ENCODE results near the gene PSAP.
A peak's percentile ranks its signal among the peaks of the same experiment; 100 is the strongest.
"Not testable (repeated sequence)": the region's sequence is repeated elsewhere in the genome, so short reads cannot be mapped to it uniquely, and the experiment has no call there.

The PSAP gene

DNA sequence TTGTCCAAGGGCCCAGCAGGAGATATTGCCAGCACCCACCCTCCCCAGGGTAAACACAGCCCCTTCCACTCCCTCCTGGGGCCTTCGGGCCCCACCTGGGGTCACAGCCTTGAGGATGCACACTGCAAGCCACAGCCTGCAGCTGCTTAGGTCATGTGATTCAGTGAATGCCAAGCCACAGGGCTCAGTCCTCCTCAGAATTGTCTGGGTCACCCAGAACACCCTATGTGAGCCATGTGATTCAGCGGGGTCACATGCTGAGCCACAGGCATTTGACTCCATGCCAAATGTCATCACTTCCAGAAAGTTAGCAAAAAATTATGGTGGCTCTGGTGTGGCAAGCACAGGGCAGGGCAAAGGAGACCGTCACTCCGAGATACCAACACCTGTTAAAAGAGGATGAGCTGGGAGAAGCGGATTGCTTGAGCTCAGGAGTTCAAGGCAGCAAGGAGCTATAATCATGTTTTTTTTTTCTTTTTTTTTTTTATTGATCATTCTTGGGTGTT, 17.2 kb upstream of the PSAP start:
- no peak overlapping the region for H3K4me2 ChIP-seq (ENCODE audit: low read length)
- H3K9ac ChIP-seq (ENCODE audit: low read depth, low read length) = no peak overlapping the region
- H3K9me3 ChIP-seq (replicated peaks; ENCODE audit: low read length) = no peaks in the 10 kb centered on the region
- peaks cover 23% of the 10 kb centered on the region for H3K4me1 ChIP-seq (ENCODE audit: control insufficient read depth, insufficient read depth, low read length)
- H3K36me3 ChIP-seq (ENCODE audit: insufficient read depth, low read length) = no peaks in the 10 kb centered on the region
- no peak overlapping the region for H3K4me3 ChIP-seq (ENCODE audit: low read length)
- H3K27me3 ChIP-seq (ENCODE audit: control insufficient read depth, insufficient read depth, low read length) = no peaks in the 10 kb centered on the region

DNA sequence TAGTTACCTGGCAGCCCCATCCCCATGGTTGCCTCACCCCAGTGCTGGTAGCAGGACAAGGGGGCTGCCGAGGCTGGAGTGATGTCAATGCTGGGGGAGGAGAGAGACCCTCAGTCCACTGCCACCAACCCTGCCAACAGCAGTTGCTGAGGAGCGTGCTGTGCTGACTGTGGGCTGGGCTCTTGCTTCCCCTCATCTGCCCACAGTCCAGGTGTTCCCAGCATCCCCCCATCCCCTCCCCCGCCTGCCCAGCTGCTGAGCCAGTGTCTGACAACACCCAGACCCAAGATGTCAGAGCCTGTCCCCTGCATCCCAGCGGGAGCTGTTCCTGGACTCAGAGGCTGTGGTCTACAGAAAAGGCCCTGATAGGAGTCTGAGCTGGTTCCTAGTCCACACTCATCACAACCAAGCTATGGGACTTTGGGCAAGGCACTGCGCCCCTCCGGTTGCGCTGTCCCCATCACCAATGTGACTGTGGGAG, 14.6 kb upstream of the PSAP start:
- Histone ChIP-seq H3K4me1 (ENCODE audit: control insufficient read depth, insufficient read depth, low read length) (peaks cover 27% of the 10 kb centered on the region), H3K4me3 (ENCODE audit: low read length) (no peak overlapping the region), H3K9ac (ENCODE audit: low read depth, low read length) (no peak overlapping the region), H3K4me2 (ENCODE audit: low read length) (no peak overlapping the region), H3K9me3 (replicated peaks; ENCODE audit: low read length) (no peaks in the 10 kb centered on the region), H3K36me3 (ENCODE audit: insufficient read depth, low read length) (no peaks in the 10 kb centered on the region), H3K27me3 (ENCODE audit: control insufficient read depth, insufficient read depth, low read length) (no peaks in the 10 kb centered on the region)

DNA sequence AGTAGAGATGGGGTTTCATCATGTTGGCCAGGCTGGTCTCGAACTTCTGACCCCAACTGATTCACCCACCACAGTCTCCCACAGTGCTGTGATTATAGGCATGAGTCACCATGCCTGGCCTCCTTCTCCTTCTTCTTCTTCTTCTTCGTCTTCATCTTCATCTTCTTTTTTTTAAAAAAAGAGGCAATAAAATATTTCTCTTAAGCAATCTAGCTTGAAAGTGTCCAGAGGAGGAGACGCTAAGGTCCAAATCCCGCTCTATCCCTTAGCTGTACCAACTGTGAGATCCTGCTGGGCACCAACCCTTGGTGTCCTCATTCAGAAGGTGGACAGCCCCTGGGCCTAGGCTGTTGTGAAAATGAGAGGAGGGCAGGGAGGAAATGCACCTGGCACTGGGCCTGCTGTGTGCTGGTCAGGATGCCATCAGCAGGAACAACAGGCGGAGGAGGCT, 13.9 kb upstream of the PSAP start:
- Histone ChIP-seq H3K4me1 (ENCODE audit: control insufficient read depth, insufficient read depth, low read length) (peaks cover 32% of the 10 kb centered on the region), H3K4me3 (ENCODE audit: low read length) (no peak overlapping the region), H3K9ac (ENCODE audit: low read depth, low read length) (no peak overlapping the region), H3K36me3 (ENCODE audit: insufficient read depth, low read length) (no peaks in the 10 kb centered on the region), H3K27me3 (ENCODE audit: control insufficient read depth, insufficient read depth, low read length) (no peaks in the 10 kb centered on the region), H3K9me3 (replicated peaks; ENCODE audit: low read length) (no peaks in the 10 kb centered on the region), H3K4me2 (ENCODE audit: low read length) (no peak overlapping the region)

DNA sequence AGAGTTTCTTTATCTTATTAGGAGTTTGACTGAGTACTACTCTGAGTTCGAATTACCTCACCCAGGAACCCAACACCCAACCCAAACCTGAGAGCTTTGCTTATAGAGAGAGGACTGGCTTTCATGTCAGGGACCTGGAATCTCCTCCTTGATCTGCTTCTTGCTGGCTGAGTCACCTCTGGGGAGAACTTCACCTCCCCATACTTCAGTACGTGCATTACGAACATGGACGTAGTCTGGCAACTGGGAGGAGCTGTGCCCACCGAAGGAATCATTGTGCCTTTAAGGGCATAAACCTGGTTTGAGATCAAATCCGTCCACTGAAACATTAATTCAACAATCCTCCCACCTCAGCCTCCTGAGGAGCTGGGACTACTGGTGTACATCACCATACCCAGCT, 12.2 kb upstream of the PSAP start:
- Histone ChIP-seq H3K4me3 (ENCODE audit: low read length) (no peak overlapping the region), H3K4me1 (ENCODE audit: control insufficient read depth, insufficient read depth, low read length) (peaks cover 33% of the 10 kb centered on the region), H3K9ac (ENCODE audit: low read depth, low read length) (no peak overlapping the region), H3K4me2 (ENCODE audit: low read length) (no peak overlapping the region), H3K9me3 (replicated peaks; ENCODE audit: low read length) (no peaks in the 10 kb centered on the region), H3K36me3 (ENCODE audit: insufficient read depth, low read length) (no peaks in the 10 kb centered on the region), H3K27me3 (ENCODE audit: control insufficient read depth, insufficient read depth, low read length) (no peaks in the 10 kb centered on the region)

DNA sequence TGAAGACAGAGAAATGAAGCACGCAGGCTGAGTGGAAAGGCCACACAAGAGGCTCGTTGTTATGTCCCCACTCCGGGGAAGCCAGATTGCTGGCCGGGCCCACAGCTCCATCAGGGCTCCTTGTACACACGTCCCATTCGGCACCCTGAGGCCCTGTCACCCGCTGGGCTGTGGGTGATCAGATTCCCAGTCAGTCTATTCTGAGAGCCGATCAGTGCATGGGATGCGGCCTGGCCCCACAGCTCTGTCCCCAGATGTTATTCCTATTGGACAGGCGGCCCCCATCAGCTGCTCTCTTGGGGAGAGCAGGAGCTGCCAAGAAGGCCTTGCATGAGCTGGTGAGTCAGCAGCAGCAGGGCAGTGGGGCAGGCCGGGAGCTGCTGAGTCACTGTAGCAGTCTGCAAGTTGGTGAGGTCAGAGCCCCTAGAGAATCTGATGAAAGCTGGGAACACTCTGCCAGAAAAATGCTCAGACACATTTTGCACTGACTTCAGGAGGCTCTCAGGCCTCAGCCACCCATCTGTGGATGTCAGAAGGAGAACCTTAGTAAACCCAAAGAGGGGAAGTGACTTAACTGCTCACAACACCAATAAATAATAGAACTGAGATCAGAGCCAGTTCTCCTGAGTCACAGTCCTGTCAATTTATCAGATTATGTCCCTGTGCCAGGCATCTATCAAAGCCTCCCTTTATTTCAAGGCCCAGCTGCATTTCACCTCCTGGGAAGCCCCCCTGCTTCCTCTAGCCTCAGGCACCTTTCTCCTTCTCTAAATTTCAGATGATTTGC, 9.4 kb upstream of the PSAP start:
- H3K9me3 ChIP-seq (replicated peaks; ENCODE audit: low read length) = no peaks in the 10 kb centered on the region
- H3K9ac ChIP-seq (ENCODE audit: low read depth, low read length) = peak overlapping the region; percentile 73
- H3K4me1 ChIP-seq (ENCODE audit: control insufficient read depth, insufficient read depth, low read length) = peaks cover 23% of the 10 kb centered on the region
- H3K4me2 ChIP-seq (ENCODE audit: low read length) = peak overlapping the region; percentile 58
- no peaks in the 10 kb centered on the region for H3K36me3 ChIP-seq (ENCODE audit: insufficient read depth, low read length)
- no peaks in the 10 kb centered on the region for H3K27me3 ChIP-seq (ENCODE audit: control insufficient read depth, insufficient read depth, low read length)
- peak overlapping the region; percentile 1 for H3K4me3 ChIP-seq (ENCODE audit: low read length)

DNA sequence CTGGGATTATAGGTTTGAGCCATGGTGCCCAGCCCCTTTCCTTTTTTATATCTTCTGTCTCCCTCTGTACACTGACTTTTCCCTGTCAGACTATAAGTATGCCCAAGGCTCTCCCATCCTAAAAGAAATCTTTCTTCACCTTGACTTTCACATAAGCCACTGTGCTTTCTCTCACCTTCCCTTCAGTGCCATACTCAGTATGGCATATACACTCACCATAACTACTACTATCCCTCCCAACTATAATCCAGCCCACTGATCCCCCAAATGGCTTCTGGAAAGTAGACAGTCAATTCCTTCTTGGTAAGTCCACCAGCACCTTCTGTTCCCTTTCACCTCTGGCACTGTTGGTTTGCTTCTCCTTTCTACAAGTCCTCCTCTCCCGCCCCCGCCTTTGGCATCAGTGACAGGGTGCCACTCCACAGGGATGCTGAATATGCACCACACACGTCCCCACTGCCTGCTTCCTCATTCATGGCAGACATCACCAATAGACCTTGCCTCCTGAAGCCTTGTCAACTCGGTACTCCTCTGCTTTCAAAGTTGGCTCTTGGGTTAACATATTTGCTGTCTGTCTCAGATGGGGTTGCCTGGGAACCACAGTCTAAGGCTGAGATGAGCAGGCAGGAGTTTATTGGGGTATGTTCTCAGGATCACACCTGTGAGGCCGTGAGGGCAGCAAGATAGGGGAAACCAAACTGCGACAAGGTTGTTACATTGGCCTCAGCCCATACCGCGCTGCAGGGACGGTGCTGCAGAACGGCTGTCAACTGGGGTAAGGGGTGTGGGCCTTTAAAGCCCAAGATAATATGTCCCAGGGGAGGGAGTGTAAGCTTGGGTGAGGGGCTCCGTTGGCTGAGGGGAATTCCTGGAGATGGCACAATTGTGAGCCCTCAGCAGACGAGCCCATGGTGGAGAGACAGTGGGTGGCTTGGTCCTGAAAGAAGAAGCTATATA, 7.2 kb upstream of the PSAP start:
- H3K36me3 ChIP-seq (ENCODE audit: insufficient read depth, low read length) = no peaks in the 10 kb centered on the region
- no peaks in the 10 kb centered on the region for H3K27me3 ChIP-seq (ENCODE audit: control insufficient read depth, insufficient read depth, low read length)
- no peak overlapping the region for H3K9ac ChIP-seq (ENCODE audit: low read depth, low read length)
- peaks cover 19% of the 10 kb centered on the region for H3K4me1 ChIP-seq (ENCODE audit: control insufficient read depth, insufficient read depth, low read length)
- H3K4me3 ChIP-seq (ENCODE audit: low read length) = no peak overlapping the region
- no peaks in the 10 kb centered on the region for H3K9me3 ChIP-seq (replicated peaks; ENCODE audit: low read length)
- H3K4me2 ChIP-seq (ENCODE audit: low read length) = no peak overlapping the region

DNA sequence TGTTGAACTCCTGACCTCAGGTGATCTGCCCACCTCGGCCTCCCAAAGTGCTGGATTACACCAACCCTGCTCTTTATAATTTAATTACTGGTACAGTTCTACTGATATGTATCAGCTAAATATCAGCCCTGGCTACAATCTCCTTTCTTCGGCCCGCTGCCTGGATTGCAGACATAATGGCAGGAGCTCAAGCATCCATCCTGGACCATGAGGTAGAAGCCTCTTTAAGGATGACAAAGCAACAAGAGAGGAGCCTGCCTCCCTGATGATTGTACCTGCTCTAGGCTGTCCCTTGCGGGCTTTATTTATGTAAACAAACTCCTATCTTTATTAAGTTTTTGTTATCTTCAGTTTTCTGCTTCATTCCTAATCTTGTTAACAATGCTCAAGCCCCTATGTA, 5.6 kb upstream of the PSAP start:
- H3K36me3 ChIP-seq (ENCODE audit: insufficient read depth, low read length) = no peaks in the 10 kb centered on the region
- no peak overlapping the region for H3K4me3 ChIP-seq (ENCODE audit: low read length)
- H3K9ac ChIP-seq (ENCODE audit: low read depth, low read length) = no peak overlapping the region
- H3K4me2 ChIP-seq (ENCODE audit: low read length) = no peak overlapping the region
- peaks cover 20% of the 10 kb centered on the region for H3K4me1 ChIP-seq (ENCODE audit: control insufficient read depth, insufficient read depth, low read length)
- H3K9me3 ChIP-seq (replicated peaks; ENCODE audit: low read length) = no peaks in the 10 kb centered on the region
- H3K27me3 ChIP-seq (ENCODE audit: control insufficient read depth, insufficient read depth, low read length) = no peaks in the 10 kb centered on the region

DNA sequence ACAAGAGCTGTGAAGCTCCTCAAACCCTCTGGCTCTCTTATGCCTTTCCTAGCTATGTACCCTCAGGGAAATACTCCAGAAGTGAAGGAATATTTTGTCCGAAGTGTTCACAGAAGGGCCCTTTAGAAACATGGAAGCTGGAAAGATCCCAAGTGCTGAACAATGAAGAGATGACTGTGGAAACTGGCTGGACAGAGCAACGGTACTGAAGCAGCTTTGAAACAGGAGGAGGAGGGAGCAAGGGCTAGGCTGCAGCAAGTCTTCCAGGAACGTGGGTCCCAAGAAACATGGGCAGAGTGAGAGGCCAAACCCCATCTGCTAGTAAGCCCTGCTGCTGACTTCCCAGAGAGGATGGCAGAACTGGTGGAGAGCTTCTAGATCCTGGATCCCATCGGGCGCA, 3.0 kb upstream of the PSAP start:
- no peak overlapping the region for H3K9ac ChIP-seq (ENCODE audit: low read depth, low read length)
- H3K4me2 ChIP-seq (ENCODE audit: low read length) = no peak overlapping the region
- peaks cover 14% of the 10 kb centered on the region for H3K4me1 ChIP-seq (ENCODE audit: control insufficient read depth, insufficient read depth, low read length)
- no peaks in the 10 kb centered on the region for H3K36me3 ChIP-seq (ENCODE audit: insufficient read depth, low read length)
- no peaks in the 10 kb centered on the region for H3K9me3 ChIP-seq (replicated peaks; ENCODE audit: low read length)
- H3K4me3 ChIP-seq (ENCODE audit: low read length) = no peak overlapping the region
- no peaks in the 10 kb centered on the region for H3K27me3 ChIP-seq (ENCODE audit: control insufficient read depth, insufficient read depth, low read length)

DNA sequence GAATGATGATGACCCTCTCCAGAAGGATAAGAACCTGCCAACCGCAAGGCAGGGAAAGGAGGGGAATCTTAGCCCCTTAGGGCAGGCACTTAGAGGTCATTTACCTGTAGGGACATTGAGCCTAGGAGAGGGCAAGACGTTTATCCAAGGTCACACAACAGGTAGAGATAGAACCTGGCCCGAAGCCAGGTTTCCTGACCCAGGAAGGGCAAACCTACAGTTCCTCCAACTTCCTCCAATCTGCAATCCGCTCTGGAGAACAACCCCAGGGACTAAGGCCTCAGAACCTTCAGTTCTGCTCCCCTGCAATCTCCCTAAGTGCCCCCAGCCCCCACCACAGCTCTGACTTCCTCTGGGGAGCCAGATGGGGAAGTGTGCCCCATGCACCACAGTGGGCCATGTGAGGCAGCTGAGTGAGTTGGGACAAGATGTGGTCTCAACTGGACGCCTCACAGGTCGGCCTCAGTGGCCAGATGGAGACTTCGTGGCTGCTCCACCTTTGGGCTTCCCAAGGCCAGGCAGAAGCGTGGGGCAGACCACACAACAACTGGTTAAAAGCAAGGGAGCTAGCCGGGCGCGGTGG, 1.4 kb upstream of the PSAP start:
- Histone ChIP-seq H3K4me1 (ENCODE audit: control insufficient read depth, insufficient read depth, low read length) (peaks cover 26% of the 10 kb centered on the region), H3K27me3 (ENCODE audit: control insufficient read depth, insufficient read depth, low read length) (no peaks in the 10 kb centered on the region), H3K9me3 (replicated peaks; ENCODE audit: low read length) (no peaks in the 10 kb centered on the region), H3K36me3 (ENCODE audit: insufficient read depth, low read length) (no peaks in the 10 kb centered on the region), H3K9ac (ENCODE audit: low read depth, low read length) (no peak overlapping the region), H3K4me2 (ENCODE audit: low read length) (no peak overlapping the region), H3K4me3 (ENCODE audit: low read length) (no peak overlapping the region)

DNA sequence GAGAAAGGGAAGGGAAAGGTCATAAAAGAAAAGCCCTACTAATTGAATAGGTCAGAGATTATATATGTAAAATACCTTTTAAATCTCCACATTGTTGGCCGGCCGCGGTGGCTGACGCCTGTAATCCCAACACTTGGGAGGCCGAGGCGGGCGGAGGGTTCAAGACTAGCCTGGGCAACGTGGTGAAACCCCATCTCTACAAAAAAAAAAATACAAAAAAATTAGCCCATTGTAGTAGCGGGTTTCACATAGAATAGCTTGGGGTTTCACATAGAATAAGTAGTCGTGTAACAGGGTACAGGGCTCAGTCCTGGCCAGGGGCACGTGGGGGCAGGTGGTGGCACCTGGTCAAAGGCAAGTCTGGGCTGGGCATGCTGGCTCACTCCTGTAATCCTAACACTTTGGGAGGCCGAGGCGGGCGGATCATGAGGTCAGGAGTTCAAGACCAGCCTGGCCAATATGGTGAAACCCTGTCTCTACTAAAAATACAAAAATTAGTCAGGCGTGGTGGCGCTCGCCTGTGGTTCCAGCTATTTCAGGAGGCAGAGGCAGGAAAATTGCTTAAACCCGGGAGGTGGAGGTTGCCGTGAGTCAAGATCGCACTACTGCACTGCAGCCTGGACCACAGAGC, 529 bp upstream of the PSAP start:
- Histone ChIP-seq H3K4me1 (ENCODE audit: control insufficient read depth, insufficient read depth, low read length) (peaks cover 26% of the 10 kb centered on the region), H3K4me3 (ENCODE audit: low read length) (peak overlapping the region; percentile 53), H3K9ac (ENCODE audit: low read depth, low read length) (peak overlapping the region; percentile 59), H3K4me2 (ENCODE audit: low read length) (peak overlapping the region; percentile 76)
- not testable (repeated sequence) for H3K27me3 ChIP-seq (ENCODE audit: control insufficient read depth, insufficient read depth, low read length); H3K36me3 ChIP-seq (ENCODE audit: insufficient read depth, low read length); H3K9me3 ChIP-seq (replicated peaks; ENCODE audit: low read length)
